NCI-H82 (cell line): ENCODE measurements around the gene PSAPL1.

Experiments used
- DNase-seq: peaks from one replicate; lab custom pipeline; 2025; lab: John Stamatoyannopoulos, UW

The PSAPL1 gene

DNA sequence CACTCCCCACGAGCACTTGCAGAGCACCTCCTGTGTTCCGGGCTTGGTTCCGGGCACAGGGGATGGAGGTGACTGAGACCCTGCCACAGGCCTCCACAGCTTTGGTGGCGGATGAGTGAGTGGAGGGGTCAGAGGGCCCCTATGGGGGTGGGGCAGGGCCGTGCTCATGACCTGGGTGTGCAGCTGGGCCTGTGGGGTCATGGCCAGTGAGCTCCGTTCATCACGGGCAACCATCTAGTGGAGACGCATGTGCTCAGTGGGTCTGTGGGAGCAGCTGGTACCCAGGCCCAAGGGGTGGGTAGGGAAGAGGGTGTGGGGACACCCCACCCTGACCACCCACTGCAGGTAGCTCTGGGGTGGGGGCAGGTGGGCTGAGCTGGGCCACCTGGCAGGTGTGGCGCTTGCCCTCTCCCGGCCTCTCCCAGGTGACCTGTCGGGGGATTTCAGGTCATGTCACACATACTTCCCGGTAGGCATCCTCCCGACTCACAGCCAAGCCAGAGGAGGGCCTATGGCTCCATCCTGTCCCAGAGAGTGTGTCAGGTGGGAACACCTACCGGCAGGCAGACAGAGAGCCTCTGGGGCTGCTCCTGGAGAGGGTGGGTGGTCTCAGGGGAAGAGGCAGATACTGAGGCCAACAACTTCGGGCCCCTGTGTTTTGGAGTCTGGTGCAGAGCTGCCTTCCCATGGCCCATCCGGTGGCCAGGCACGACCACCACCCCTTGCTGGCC lies 3.6 kb downstream of the PSAPL1 start:
- DNase-seq, result no peak

DNA sequence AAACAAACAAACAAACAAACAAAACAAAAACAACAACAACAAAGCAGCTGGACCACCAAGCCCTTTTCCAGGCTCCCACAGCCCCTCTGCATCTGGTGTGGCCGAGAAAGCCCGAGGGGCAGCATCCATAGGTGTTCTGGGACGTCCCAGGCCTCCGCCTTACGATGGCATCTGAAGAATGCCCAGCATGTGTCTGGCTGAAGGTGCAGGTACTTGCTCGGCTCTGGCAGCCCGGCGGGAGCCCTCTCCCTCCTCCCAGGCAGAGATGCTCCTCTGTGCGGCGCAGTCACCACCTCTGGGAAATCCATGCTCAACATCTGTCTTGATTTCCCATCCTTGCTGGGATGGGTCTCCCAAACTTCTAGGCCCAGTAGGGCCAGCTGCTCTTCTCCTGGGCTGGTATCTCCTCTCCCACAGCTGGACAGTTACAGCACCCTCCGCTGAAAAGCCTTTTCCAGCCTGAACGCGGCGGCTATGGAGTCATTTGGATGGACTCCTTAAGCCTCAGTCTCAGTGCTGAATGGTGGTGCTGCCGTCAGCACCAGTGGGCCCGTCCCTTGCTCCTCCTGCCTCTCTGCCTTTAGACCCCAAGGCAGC lies 4.3 kb downstream of the PSAPL1 start:
- no peak for DNase-seq

GRCh38 chr4:7429601-7430078 lies 5.1 kb downstream of the PSAPL1 start:
- DNase-seq, result no peak

DNA sequence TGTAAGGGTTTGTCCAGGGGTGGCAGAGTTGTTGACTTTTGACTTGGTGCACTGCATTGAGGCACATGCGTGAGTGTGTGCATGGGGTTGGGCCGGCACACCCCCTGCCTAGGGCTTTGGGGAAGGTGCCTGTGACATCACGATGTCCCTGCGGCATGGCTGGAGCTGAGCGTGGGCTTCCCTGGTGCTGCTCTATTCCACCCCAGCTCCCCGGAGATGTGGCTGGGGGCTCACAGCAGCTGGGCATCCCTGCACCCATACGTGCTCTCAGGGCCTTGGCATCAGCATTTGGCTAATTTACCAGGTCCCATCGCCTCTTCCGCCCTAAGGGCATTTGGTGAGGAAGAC lies 5.7 kb downstream of the PSAPL1 start:
- DNase-seq, result no peak

DNA sequence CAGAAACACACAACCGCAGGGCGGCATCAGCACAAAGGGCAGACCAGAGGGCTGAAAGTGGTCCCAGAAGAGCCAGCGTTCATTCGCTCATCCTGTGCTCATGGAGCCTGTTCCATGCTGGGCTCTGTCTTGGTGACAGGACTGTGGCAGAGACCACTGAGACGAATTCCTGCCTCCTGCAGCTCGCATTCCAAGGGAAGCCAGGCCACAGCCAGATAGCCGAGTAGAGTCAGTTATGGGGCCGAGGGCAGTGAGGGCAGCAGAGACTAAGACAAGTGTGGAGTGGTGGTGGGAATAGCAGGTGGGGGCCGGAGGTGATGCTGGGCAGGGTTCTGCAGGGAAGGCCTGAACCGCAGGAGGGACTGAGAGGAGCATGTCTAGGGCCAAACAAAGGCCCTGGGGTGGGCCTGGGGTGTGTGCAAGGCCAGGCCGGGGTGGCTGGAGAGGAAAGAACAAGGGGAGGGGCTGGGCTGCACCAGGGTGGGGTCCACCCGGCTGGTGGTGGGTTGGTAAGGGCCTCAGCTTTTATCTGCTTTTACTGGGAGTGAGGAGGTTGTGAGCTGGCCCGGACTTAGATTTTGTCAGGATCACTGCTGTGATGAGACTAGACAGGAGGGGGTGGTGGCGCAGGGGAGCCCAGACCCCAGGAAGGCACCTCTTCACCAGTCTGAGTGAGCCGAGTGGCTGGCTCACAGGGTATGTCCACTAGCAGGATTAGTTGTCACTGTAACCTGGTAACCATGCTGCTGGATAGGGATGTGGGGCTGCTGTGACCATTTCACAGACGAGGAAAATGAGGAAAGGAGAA lies 6.3 kb downstream of the PSAPL1 start:
- no peak for DNase-seq

DNA sequence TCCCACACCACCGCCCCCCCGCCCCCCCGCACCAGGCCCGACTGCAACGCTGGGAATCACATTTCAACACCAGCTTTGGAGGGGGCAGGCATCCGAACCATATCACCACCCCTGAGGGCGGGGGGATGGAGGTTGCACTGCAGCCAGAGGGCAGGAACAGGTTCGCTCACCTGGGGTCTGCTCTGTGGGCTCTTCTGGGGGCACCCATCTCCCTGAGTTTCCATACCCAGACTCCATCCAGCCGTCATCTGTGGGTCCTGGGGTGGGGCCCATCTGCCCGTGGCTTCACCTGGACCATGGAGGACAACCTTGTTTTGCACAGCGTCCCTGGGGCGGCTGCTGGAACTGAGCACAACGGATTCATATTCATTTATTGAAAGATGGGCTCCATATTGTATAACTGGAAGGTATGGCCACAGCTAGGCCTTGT lies 6.9 kb downstream of the PSAPL1 start:
- no peak for DNase-seq

DNA sequence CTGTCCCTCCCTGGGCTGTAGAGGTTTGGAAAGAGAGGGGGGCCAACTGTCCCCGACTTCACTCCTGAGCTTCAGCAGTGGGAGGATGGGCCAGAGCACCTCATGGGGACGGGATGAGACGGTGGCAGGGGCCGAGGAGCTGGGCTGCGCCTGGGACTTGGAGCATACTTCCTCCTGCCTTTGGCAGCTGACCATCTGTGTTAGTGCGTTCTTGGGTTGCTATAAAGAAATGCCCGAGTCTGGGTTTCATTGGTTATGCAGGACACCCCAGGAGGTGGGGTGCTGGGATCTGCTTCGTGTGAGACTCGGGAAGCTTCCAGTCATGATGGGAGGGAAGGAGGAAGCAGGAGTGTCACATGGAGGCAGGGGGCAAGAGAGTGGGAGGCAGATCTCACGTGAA lies 7.4 kb downstream of the PSAPL1 start:
- no peak for DNase-seq

DNA sequence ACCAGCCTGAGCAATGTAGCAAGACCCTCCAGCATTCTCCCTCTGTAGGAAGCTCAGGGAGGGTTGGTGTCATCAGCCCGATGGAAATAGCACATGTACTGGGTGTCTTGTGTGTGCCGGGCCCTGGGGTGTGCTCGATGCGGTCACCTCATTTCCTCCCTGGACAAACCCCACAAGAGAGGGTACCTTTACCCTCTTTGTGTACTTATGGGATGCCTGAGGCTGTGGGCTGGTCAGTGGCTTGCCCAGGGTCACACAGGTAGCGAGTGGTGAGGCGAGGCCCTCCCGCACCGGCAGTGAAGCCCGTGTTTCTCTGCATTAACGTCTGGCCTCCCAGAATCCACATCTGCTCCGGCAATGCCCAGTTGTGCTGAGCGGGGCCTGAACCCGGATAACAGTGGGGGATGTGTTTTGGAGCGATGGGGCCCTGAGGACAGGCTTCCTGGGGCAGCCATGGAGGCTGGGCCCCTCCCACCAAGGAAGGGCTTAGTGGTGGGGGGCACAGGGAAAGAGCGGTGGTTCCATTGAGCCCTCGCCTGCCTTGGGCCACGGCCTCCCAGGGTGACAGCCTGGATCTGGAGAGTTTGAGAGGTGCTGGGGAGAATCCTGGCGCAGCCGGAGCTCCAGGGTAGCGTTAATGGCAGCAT lies 8.1 kb downstream of the PSAPL1 start:
- DNase-seq, result no peak

DNA sequence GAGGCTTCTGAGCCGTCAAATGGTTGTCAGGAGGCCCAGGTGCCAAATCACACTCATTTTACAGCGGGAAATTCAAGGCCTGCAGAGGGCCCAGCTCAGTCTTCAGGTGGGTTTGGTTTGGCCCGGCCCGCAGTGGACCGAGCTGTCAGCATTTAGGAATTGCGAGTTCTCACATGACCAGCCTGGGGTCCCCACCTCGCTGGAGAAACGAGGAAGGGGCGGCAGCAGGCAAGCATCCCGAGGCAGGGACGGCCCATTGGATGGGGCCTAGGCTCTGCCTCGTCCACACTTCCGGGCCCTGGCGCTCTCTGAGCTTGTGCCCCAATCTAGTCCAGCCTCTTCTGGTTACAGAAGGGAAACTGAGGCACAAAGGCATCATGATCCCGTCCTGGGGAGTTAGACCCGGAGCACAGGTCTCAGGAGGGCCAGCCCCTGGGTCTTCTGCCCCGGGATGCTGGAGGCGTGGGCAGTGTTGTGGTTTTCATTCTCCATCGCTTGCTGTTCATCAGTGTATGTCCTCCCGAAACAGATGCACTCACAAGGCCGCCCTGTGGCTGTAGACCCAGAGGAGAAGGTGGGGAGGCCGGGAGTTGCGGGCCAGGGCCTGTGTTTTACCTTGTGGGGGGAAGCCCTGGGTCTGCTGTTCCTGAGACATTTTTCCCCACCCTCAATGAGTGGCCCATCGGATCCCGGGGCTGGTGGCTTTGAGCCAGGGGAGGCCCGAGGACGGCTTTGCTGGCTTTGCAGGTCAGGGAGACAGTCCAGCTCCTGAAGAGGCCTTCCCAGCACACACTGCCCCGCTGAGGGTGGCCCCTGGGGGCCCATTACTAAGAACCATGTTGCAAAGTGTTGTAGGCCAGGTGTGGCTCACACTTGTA lies 8.9 kb downstream of the PSAPL1 start:
- no peak for DNase-seq

DNA sequence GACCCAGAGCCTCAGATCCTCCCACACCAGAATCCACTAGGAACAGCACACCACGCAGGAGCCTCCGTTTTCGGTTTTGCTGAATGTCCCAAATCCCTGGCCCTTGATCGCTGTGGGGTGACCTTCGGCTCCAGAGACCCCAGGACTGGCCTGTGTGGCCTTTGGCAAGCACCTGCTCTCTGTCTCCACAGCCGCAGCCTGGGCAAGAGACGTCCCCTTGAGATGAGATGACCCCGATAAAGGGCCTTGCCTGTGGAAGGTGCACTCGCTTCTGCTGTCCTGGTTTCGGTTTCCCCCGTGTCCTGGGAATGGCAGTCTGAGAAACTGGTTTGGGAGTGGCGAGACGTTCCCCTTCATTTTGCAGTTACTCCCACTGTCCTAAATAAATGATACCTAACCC lies 9.6 kb downstream of the PSAPL1 start:
- DNase-seq, result no peak

DNA sequence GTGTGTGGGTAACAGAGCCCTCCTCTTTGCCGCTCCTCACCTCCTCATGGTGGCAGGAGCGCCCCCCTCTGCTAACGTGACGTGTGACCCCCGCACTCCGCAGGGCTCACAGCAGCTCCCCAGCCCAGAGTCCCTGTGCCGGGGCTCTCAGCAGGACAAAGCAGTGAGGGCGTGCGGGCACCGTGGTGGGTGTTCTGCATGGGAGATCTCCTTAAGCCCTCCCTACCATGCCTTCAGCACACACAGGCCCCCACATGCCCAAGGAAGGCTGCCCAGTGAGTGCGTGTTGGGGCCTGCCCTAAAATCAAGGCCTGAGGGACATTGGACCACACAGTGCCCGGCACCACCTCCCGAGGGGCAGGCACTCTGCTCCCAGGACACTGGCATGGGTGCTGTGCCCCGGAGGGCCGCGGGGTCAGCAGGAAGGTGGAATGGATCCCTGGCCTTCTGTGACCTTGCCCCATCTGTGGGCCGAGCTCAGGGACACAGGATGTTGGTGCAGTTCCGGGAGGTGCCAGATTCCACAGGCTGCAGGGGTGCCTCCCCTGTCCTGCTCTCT lies 10.1 kb downstream of the PSAPL1 start:
- DNase-seq, result no peak

DNA sequence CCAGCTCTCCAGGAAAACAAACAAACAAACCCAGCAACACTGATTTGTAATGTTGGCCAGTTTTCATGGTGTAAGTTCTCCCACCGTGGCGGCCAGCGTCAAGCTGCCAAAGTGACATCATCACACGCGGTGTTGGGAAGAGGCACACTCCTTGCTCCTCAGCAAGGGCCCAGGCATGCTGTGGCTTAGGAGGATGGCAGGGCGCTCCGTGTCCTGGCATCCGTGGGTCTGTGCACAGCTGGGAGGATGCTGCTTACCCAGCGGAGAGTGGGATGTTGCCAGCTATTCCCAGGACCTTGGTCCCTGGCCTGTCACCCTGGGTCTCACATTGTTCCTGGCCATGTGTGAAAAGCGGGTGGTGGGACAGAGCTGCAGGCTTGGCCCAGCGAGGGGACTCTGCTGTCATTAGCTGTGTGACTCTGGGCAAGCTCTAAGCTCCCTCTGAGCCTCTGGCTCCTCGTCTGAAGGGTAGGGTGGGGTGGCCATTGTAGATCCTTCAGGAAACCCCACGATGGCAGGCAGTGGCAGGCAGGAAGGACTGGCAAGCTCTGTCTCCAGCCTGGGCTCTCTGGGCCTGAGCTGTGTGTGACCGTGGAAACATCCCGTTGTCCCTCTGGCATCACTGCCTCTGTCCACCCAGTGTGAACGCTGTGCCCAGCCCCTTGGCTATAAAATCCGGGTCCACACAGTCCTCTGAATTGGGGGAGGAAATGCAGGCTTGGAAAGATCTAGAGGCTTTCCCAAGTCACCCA lies 10.8 kb downstream of the PSAPL1 start:
- DNase-seq, result no peak

DNA sequence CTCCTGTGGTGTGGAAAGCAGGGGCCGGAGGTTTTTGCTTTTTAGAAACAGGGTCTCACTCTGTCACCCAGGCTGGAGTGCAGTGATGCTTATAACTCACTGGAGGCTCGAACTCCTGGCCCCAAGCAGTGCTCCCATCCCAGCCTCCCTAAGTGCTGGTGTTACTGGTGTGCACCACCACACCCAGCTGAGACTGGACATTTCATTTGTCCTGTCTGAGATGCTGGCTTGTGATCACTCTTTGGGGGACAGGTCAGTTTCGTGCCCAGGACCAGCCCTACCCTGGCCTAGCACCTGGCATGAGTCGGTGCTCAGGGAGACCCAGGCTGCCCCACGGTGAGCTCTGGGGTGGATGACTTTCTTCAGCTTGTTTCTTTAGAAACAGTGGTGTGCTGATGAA lies 11.3 kb downstream of the PSAPL1 start:
- no peak for DNase-seq

GRCh38 chr4:7422898-7423180 lies 11.9 kb downstream of the PSAPL1 start:
- no peak for DNase-seq

DNA sequence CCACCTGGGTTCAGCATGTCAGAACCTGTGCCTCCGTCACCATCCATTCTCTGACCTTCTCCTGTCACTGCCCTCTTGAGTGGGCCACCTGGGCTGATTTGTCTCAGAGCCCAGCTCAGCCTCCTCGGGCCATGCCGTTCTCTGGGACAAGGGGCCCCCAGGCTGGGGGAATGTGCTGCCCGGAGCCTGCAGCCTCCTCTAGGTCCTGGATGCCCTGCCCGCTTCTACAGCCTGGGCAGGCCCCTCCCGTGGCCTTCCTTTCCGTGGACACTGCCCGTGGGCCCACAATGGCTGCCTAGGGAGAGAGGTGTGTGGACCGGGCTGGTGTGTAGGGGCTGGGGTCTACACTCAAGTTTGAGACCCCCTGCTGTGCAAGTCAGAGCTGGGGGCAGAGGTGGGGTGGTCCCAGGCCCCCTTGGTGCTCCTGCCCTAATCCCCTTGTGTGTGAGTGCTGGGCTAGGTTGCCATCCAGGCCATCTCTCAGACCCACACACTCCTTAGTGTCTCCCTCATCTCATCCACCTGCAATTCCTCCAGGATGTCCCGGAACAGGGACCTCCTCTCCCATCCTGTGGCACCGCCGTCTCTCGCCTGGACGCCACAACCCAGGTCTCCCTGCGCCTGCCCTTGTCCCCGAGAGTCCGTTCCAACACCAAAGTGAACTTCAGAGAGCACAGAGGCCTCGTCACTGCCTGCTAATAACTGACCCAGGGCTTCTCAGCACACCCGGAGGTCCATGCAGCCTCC lies 12.4 kb downstream of the PSAPL1 start:
- no peak for DNase-seq

DNA sequence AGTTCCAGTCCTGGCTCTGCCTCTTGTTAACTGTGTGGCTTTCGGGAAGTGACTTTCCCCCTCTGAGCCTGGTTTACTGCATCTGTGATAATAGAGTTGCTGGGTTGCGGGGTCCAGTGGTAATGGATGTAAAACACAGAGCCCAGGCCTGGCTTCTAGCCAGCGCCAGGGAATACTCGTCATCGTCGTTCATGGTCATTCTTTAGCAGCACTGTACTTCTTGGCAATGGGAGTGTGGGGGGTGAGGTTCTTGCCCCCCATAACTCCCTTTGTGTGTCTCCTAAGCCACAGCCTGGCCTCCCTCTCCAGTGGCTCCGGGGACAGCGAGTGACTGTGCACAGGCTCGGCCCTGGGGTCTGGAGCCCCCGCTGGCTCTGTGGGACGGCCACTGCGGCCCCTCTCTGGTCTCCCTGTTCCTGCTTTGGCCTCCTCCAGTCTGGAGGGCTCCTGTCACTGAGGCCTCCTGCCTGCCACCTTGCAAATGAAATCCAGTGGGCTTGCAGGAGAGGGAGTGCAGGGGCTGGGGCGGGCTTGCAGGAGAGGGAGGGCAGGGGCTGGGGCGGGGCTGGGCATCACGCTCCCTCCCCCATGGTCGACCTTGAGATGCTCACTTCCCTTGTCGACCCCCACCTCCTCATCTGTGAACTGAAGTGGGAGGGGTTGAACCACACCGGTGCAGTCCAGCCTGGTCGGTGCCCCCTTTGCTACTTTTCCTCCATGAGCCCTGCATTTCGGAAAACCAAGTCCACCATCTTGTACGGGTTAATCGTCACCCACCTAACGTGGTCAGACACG lies 13.2 kb downstream of the PSAPL1 start:
- DNase-seq, result no peak

DNA sequence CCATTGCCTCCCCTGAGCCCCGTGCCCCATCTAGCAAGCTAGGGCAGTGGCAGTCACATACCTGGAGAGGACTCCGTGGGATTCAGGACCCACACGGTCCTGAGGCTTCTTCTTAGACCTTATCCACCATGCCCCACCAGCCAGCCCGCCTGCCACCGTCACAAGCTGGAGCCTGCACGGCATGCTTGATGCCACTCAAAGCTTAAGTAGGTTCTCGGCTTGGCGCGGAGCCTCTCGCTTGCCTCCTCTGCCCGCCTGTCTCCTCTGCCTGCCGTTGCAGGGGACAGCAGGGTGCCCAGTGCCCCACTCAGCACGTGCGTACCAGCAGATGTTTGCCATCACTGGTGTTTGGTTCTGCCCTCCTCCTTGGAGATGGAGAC lies 14.1 kb downstream of the PSAPL1 start:
- no peak for DNase-seq

- DNase-seq, result no peak
Measured at GRCh38 chr4:7419961-7420660, 14.6 kb downstream of the PSAPL1 start.
